Measurements from ENCODE around the gene PPM1E. TPM values are rescaled to one million over a fixed set of nuclear protein-coding genes. Genes with fewer than 3 reads are reported as not detected.
A peak's percentile ranks its signal among the peaks of the same experiment; 100 is the strongest.

PPM1E gene
- total RNA-seq, 1 experiment from 2014 or later = 7.1 TPM

- no peaks in the 10 kb centered on the region for H3K79me2 ChIP-seq (ENCODE audit: insufficient read depth, low read length)
- peak overlapping the region; percentile 92 for H2BK12ac ChIP-seq (ENCODE audit: insufficient read length, low read depth, low read length)
- H3K79me1 ChIP-seq (ENCODE audit: insufficient read depth, low read depth, low read length, poor library complexity, severe bottlenecking) = no peaks in the 10 kb centered on the region
- no peak overlapping the region for H4K91ac ChIP-seq (ENCODE audit: insufficient read length, low read depth, low read length)
- H3K27ac ChIP-seq (ENCODE audit: insufficient read length, low read depth, low read length) = no peak overlapping the region
- WGBS (ENCODE audit: extremely low coverage, insufficient read length, low lambda C conversion rate) = no CpG with 5 or more reads among the region's 1 CpG
- H2AFZ ChIP-seq (ENCODE audit: low read length) = no peak overlapping the region
- no peak overlapping the region for H3T11ph ChIP-seq (ENCODE audit: low read length)
- no peak overlapping the region for H3K4me2 ChIP-seq (ENCODE audit: insufficient read depth, insufficient read length, low read length)
- no peak overlapping the region for H2BK120ac ChIP-seq (ENCODE audit: low read depth, low read length, poor library complexity, severe bottlenecking)
- no peak overlapping the region for H4K5ac ChIP-seq (ENCODE audit: insufficient read length, low read depth, low read length)
- H3K4me3 Mint-ChIP-seq = no peak overlapping the region
- no peak overlapping the region for H2BK5ac ChIP-seq (ENCODE audit: insufficient read length, low read length)
- no peaks in the 10 kb centered on the region for H3K9me3 Mint-ChIP-seq
- DNase-seq = no peak
- H3K23me2 ChIP-seq (ENCODE audit: insufficient read length, low read depth, low read length, poor library complexity, severe bottlenecking) = no peaks in the 10 kb centered on the region
- peaks cover 0 to 7% of the 10 kb centered on the region in 2 experiments; a peak in 2 of 4 replicates for H3K4me1 Mint-ChIP-seq
- H2BK15ac ChIP-seq (ENCODE audit: low read depth, low read length) = no peak overlapping the region
- H4K20me1 ChIP-seq (ENCODE audit: control insufficient read depth, insufficient read depth, insufficient read length) = no peaks in the 10 kb centered on the region
- no peak overlapping the region for H3K56ac ChIP-seq (ENCODE audit: insufficient read length, low read depth, low read length)
- no peak for TF ChIP-seq CTCF (conservative IDR thresholded peaks at IDR 0.05)
- H3K23ac ChIP-seq (ENCODE audit: insufficient read length, low read depth, low read length) = no peak overlapping the region
- no peak overlapping the region for H3K4ac ChIP-seq (ENCODE audit: low read depth, low read length)
- H3K9me3 ChIP-seq (ENCODE audit: control insufficient read depth, low read depth, low read length) = no peaks in the 10 kb centered on the region
- H2BK20ac ChIP-seq (ENCODE audit: low read depth, low read length, poor library complexity, severe bottlenecking) = no peak overlapping the region
- H3K27me3 ChIP-seq (ENCODE audit: insufficient read depth, low read length) = no peaks in the 10 kb centered on the region
- 0 out of 7 replicates have a peak overlapping the region, but pooled peaks of 1 of the 3 experiments have one; percentile 53 for H3K27ac Mint-ChIP-seq
- peaks cover 16 to 31% (median 24%) of the 10 kb centered on the region in 3 experiments; a peak in 6 of 7 replicates for H3K36me3 Mint-ChIP-seq (ENCODE audit: insufficient read depth in 1 of 3, low read depth in 3 of 3)
- no peaks in the 10 kb centered on the region for H3K27me3 Mint-ChIP-seq (ENCODE audit: low read depth)
- H4K8ac ChIP-seq (replicated peaks; ENCODE audit: insufficient read length, low read depth, low read length) = no peak overlapping the region
- no peak overlapping the region for H3K14ac ChIP-seq (ENCODE audit: insufficient read depth, low read length)
- no peaks in the 10 kb centered on the region for H3K4me1 ChIP-seq (ENCODE audit: insufficient read depth, low read length)
- H3K18ac ChIP-seq (ENCODE audit: insufficient read length, low read depth, low read length) = no peak overlapping the region
- H2AK5ac ChIP-seq (ENCODE audit: insufficient read length, low read length) = no peak overlapping the region
- no peak overlapping the region for H3K9ac ChIP-seq (ENCODE audit: extremely low read depth, insufficient read length, low read length)
Measured at GRCh38 chr17:59003860-59004259, 248.2 kb downstream of the PPM1E start.

All from H9 (cell line).